Ovary (tissue), 9 donors: Measurements from ENCODE around the gene SCYL3. TPM values are rescaled to one million over a fixed set of nuclear protein-coding genes. Genes with fewer than 3 reads are reported as not detected.

Source experiments
- DNase-seq, 5 donors: peaks; one replicate each; pipeline ENCODE4 v3.0.0-alpha.2; 2019 to 2020
- H3K27ac ChIP-seq, 2 donors: fragments of 200-600 bp; one replicate each; pipeline versions ENCODE4 v1.5.1 to v1.8.0; 2019 to 2022
- H3K27me3 ChIP-seq: fragments of 200-600 bp; one replicate; pipeline ENCODE4 v1.8.0; 2022
- H3K36me3 ChIP-seq: fragments of 200-600 bp; sonication (generic); one replicate; pipeline ENCODE4 v1.5.1; 2019
- H3K4me1 ChIP-seq: one replicate; pipeline ENCODE4 v1.8.1; 2013; ENCODE audit warnings: mild to moderate bottlenecking, moderate library complexity; ENCODE audit not compliant: insufficient read depth
- H3K4me3 ChIP-seq: fragments of 200-600 bp; sonication (generic); one replicate; pipeline ENCODE4 v1.5.1; 2017
- H3K9me3 ChIP-seq, 2 donors: fragments of 200-600 bp in 1 of 2; sonication (generic) in 1 of 2; one replicate each; pipeline versions ENCODE4 v1.5.1 to v1.8.1; 2013 to 2019; ENCODE audit warnings: mild to moderate bottlenecking in 1 of 2, moderate library complexity in 1 of 2
- EP300 ChIP-seq: sonication (generic); formaldehyde crosslinking; IDR thresholded peaks from one replicate; pipeline ENCODE4 v1.6.1; 2017; ENCODE audit warnings: antibody characterized with exemption
- POLR2A ChIP-seq: fragments of 450-650 bp; IDR thresholded peaks from one replicate; pipeline ENCODE4 v1.6.1; 2017; ENCODE audit warnings: antibody characterized with exemption, mild to moderate bottlenecking, moderate library complexity
- WGBS, 3 donors: extraction: QIAGEN DNeasy Blood & Tissue Kit in 1 of 3; methylation state at CpG; one replicate each; pipeline versions ENCODE4 v1.1.5 to v1.1.7; 2013 to 2017; 5-methylcytosine and 5-hydroxymethylcytosine counted together
- intact Hi-C, 4 donors: fragments of 100-400 bp; cut with DNase I; formaldehyde crosslinking; loops; one replicate each; pipeline versions ENCODE4 v1.11.0 to v1.15.1; 2022 to 2023
- polyA plus RNA-seq, 2 donors: library from polyadenylated mRNA; stranded (reverse); fragments of 200-250 nt in 1 of 2; fragments of 350-450 nt in 1 of 2; fragmentation: Illumina TruSeq in 1 of 2; extraction: RNeasy Lipid Tissue Mini Kit (QIAGEN cat#74804) in 1 of 2; gene quantifications; one replicate each; pipeline ENCODE4 v1.2.3, GENCODE V29; 2013 to 2014
- total RNA-seq, 7 donors: library from RNA; depleted of rRNA in 2 of 7; stranded (reverse); fragments of >200 nt in 2 of 7; fragmentation: NEBNext Ultra II Directional in 3 of 7; extraction: Animal tissue kit (Norgen Biotek cat#: 25700) in 3 of 7; gene quantifications; one replicate each; pipeline versions ENCODE4 v1.1.0 to v1.2.4, GENCODE V29; 2016 to 2023
- TF ChIP-seq, protein P1 (sequence below), 3 donors: fragments of 450-650 bp in 2 of 3; fragments of 200-600 bp in 1 of 3; IDR thresholded peaks; one replicate each; pipeline versions ENCODE4 v1.5.1 to v1.8.0; 2016 to 2022; ENCODE audit warnings: antibody characterized with exemption in 3 of 3, mild to moderate bottlenecking in 1 of 3
- donor health status: DM: no; HTN: no; CAD: no; lungs with moderate emphysema.
- donor health status: DM: no; HTN: no; CAD: no.
- donor health status: Bipolar disorder and iron deficiency.
- donor health status: DM: yes; HTN: yes; CAD: no.
- donor health status: DM: no; HTN: no; CAD: no.
- donor health status: DM: yes; HTN: yes; CAD: no.

Gene SCYL3
- total and polyA plus RNA-seq, 9 donors: 6.3 to 15.3 (median 9.9) TPM

DNA sequence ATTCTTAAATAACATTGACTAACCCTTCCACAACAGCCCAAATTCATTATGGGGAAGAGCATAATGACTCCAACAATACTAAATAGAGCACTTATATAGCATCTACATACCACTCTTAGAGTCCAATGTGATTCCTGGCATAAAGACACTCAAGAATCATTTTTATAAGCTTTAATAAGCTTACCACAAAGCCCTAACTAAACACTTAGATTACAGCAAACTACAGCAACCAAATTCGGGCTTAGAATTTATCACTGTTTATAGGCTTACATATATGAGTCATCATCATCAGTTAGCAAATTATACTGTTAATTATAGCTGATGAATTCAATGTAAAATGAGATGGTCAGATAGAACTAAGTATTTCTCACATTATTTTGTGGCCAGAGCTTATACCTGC is 7.3 kb downstream of the SCYL3 start:
- no peaks in the 10 kb centered on the region for H3K36me3 ChIP-seq
- no peak overlapping the region for H3K27ac ChIP-seq
- DNase-seq: no peak
- H3K4me1 ChIP-seq: no peaks in the 10 kb centered on the region
- TF ChIP-seq POLR2A: no peak
- TF ChIP-seq EP300: no peak
- TF ChIP-seq, protein P1, sequence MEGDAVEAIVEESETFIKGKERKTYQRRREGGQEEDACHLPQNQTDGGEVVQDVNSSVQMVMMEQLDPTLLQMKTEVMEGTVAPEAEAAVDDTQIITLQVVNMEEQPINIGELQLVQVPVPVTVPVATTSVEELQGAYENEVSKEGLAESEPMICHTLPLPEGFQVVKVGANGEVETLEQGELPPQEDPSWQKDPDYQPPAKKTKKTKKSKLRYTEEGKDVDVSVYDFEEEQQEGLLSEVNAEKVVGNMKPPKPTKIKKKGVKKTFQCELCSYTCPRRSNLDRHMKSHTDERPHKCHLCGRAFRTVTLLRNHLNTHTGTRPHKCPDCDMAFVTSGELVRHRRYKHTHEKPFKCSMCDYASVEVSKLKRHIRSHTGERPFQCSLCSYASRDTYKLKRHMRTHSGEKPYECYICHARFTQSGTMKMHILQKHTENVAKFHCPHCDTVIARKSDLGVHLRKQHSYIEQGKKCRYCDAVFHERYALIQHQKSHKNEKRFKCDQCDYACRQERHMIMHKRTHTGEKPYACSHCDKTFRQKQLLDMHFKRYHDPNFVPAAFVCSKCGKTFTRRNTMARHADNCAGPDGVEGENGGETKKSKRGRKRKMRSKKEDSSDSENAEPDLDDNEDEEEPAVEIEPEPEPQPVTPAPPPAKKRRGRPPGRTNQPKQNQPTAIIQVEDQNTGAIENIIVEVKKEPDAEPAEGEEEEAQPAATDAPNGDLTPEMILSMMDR (IDR thresholded peaks at IDR 0.05): no peak
- H3K9me3 ChIP-seq: no peaks in the 10 kb centered on the region
- intact Hi-C loops: no loop called here
- WGBS, 3 donors: 88 to 93% (median 88%) methylated on average over 1 of the region's 1 CpG
- no peak overlapping the region for H3K4me3 ChIP-seq
- H3K27me3 ChIP-seq: no peaks in the 10 kb centered on the region

DNA sequence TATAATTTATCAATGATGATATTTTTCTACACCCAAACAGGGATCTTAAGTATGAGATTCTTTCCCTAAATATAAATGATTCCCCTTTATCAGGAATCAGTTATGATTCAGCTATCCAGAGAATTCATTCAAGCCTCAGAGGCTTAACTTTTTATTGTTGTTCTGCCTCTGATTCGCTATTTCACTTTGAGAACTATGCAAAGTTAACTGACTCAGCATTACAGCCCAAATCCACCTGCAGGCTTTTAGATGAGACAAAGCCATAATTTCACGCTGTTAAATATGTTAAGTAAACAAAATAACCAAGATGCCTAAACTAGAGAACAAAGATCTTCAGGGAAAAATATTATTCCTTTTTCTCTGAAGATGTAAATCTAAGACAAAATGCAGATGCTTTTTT is 8.5 kb downstream of the SCYL3 start:
- Histone ChIP-seq H3K4me3 (no peak overlapping the region), H3K9me3 (no peaks in the 10 kb centered on the region), H3K27me3 (no peaks in the 10 kb centered on the region), H3K27ac (no peak overlapping the region), H3K36me3 (no peaks in the 10 kb centered on the region), H3K4me1 (no peaks in the 10 kb centered on the region)
- intact Hi-C loops: no loop called here
- 93 to 100% (median 99%) methylated on average over 2 of the region's 2 CpGs for WGBS, 3 donors
- TF ChIP-seq, protein P1 (IDR thresholded peaks at IDR 0.05): no peak
- no peak for TF ChIP-seq POLR2A
- TF ChIP-seq EP300: no peak
- no peak for DNase-seq

DNA sequence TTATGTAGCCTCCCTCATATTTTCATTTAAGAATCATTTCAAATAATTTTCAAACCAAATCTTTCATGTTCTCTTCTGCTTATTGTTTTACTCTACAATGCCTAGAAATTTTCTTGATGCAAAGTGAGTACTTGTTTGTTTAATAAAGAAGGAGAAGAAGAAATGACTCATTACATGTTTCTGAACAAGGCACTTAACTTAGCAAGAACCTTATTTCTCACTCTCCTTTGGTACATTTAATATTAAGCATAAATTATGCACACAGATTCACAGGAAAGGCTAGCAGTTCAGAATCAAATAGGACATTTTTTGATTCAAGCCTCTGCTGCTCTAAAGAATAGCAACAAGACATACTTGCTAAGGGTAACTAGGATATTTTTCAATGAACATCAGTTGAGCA is 9.1 kb downstream of the SCYL3 start:
- no peak for DNase-seq
- Histone ChIP-seq H3K36me3 (no peaks in the 10 kb centered on the region), H3K27me3 (no peaks in the 10 kb centered on the region), H3K4me1 (no peaks in the 10 kb centered on the region), H3K9me3 (no peaks in the 10 kb centered on the region), H3K27ac (no peak overlapping the region), H3K4me3 (no peak overlapping the region)
- intact Hi-C loops: no loop called here
- TF ChIP-seq POLR2A: no peak
- no peak for TF ChIP-seq EP300
- TF ChIP-seq, protein P1 (IDR thresholded peaks at IDR 0.05): no peak

DNA sequence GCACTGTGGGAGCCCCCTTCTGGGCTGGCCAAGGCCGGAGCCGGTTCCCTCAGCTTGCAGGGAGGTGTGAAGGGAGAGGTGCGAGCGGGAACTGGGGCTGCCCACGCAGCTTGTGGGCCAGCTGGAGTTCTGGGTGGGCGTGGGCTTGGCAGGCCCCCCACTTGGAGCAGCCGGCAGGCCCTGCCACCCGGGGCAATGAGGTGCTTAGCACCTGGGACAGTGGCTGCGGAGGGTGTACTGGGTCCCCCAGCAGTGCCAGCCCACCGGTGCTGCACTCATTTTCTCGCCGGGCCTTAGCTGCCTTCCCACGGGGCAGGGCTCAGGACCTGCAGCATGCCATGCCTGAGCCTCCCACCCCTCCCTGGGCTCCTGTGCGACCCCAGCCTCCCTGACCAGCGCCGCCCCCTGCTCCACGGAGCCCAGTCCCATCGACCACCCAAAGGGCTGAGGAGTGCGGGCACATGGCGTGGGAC is 11.6 kb downstream of the SCYL3 start:
- Histone ChIP-seq H3K27ac (no peak overlapping the region), H3K4me3 (no peak overlapping the region), H3K27me3 (no peaks in the 10 kb centered on the region), H3K36me3 (no peaks in the 10 kb centered on the region), H3K4me1 (no peaks in the 10 kb centered on the region), H3K9me3 (no peaks in the 10 kb centered on the region)
- WGBS, 3 donors: 90 to 96% (median 91%) methylated on average over 15 to 20 of the region's 20 CpGs
- no peak for DNase-seq
- TF ChIP-seq POLR2A (no peak), EP300 (no peak)
- TF ChIP-seq, protein P1 (IDR thresholded peaks at IDR 0.05): no peak
- intact Hi-C loops: no loop called here
